Stimulated activated naive CD8-positive, alpha-beta T cell treated with anti-CD3 and anti-CD28 coated beads, Interleukin-15, amount 100 ng/mL, for 72 hours (primary cell): ENCODE data around the gene PCBD1.
"Not testable (repeated sequence)": the region's sequence is repeated elsewhere in the genome, so short reads cannot be mapped to it uniquely, and the experiment has no call there.

Source experiments
- ATAC-seq: fragments of 150-1000 bp; cut with Tn5 transposase; 2 replicates; pipeline ENCODE4 v1.10.0; 2021; ENCODE audit warnings: mild to moderate bottlenecking, moderate library complexity
- DNase-seq, 2 donors: peaks; one replicate each; pipeline ENCODE4 v3.0.0; 2021 to 2022
- H3K27ac Mint-ChIP-seq, 2 donors: one replicate each; pipeline ENCODE4 v1.8.0; 2022; ENCODE audit warnings: mild to moderate bottlenecking in 2 of 2, mixed read lengths in 2 of 2, moderate library complexity in 2 of 2
- H3K27me3 Mint-ChIP-seq: one replicate; pipeline ENCODE4 v1.8.0; 2022; ENCODE audit warnings: mixed read lengths
- H3K4me1 Mint-ChIP-seq: one replicate; pipeline ENCODE4 v1.8.0; 2022; ENCODE audit warnings: mild to moderate bottlenecking, mixed read lengths
- H3K4me3 Mint-ChIP-seq, 2 donors: one replicate each; pipeline ENCODE4 v1.8.0; 2022; ENCODE audit warnings: mild to moderate bottlenecking in 2 of 2, mixed read lengths in 2 of 2, moderate library complexity in 1 of 2
- H3K9me3 Mint-ChIP-seq, 2 donors: one replicate each; pipeline ENCODE4 v1.8.0; 2022; ENCODE audit warnings: mixed read lengths in 2 of 2

The PCBD1 gene

DNA sequence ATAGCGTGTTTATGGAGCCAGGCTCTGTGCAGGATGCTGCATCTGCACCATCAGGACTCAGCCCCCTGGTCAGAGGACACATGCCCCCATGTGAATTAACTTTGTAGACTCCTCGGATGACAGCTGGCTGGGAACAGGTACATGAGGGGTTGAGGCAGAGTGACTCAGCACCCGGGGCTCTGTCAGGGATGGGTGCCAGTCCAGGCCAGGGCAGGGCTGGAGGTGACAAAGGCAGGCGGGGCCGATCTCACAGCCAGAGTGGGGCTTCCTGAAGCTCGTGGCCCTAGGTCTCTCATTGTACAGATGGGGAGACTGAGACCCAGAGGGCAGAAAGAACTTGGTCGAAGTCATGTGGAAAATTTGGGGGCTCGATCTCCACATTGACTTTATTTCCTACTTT, 35.3 kb upstream of the PCBD1 start:
- H3K27me3 Mint-ChIP-seq = peaks cover 24% of the 10 kb centered on the region
- DNase-seq = no peak

GRCh38 chr10:70921285-70921684, 32.9 kb upstream of the PCBD1 start:
- DNase-seq = no peak
- Mint-ChIP-seq H3K4me1 (peaks cover 14% of the 10 kb centered on the region), H3K4me3 (no peak overlapping the region), H3K9me3 (no peaks in the 10 kb centered on the region), H3K27ac (no peak overlapping the region), H3K27me3 (peaks cover 24% of the 10 kb centered on the region)
- no peak for ATAC-seq

More for the DNA sequence above, 35.3 kb upstream of the PCBD1 start:
- Mint-ChIP-seq H3K9me3 (no peaks in the 10 kb centered on the region), H3K27ac (peak overlapping the region; percentile 0 to 29), H3K4me3 (no peak overlapping the region), H3K4me1 (peaks cover 14% of the 10 kb centered on the region)
- no peak for ATAC-seq

DNA sequence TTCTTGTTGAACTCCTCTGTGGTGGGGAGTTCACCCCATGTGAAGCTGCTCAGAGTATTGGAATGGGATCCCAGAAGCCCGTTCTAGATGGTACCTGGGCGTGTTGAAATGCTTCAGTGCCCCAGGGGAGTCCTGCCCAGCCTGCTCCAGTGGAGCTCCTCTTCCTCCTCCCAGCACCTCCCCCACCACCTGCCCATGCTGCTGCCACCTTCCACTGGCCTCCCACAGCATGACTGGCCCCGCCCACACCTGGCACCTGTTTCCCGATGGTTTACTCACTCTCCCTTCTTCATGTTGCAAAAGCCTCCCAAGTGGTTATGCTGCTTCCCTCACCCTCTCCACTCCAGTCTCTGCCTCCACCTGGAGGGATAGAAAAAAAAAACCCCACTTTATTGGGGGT, 32.2 kb upstream of the PCBD1 start:
- Mint-ChIP-seq H3K27me3 (peaks cover 24% of the 10 kb centered on the region), H3K4me1 (peaks cover 12% of the 10 kb centered on the region), H3K9me3 (no peaks in the 10 kb centered on the region), H3K27ac (no peak overlapping the region), H3K4me3 (no peak overlapping the region)
- DNase-seq = no peak
- no peak for ATAC-seq

DNA sequence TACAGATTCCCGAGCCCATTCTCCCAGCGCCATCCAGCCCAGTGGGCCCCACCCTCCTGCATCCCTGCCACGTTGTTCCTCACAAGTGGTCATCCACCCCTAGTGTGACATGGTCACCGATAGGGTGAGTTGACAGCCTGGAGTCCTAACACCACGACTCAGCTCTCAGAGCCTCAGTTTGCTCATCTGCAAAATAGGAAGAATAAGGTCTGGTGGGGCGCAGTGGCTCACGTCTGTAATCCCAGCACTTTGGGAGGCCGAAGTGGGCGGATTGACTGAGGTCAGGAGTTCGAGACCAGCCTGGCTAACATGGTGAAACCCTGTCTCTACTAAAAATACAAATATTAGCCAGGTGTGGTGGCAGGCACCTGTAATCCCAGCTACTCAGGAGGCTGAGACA, 31.5 kb upstream of the PCBD1 start:
- not testable (repeated sequence) for H3K4me3 Mint-ChIP-seq, H3K9me3 Mint-ChIP-seq, H3K4me1 Mint-ChIP-seq, ATAC-seq, DNase-seq, H3K27ac Mint-ChIP-seq
- peaks cover 24% of the 10 kb centered on the region for H3K27me3 Mint-ChIP-seq

GRCh38 chr10:70918851-70919530, 30.6 kb upstream of the PCBD1 start:
- H3K27ac Mint-ChIP-seq = peak overlapping the region in 1 of 2 donors; percentile 97
- H3K4me3 Mint-ChIP-seq = no peak overlapping the region
- DNase-seq = no peak
- no peaks in the 10 kb centered on the region for H3K9me3 Mint-ChIP-seq
- H3K4me1 Mint-ChIP-seq = peaks cover 6% of the 10 kb centered on the region
- H3K27me3 Mint-ChIP-seq = peaks cover 31% of the 10 kb centered on the region
- ATAC-seq = peak; percentile 26

GRCh38 chr10:70917635-70918034, 29.3 kb upstream of the PCBD1 start:
- DNase-seq = no peak
- ATAC-seq = no peak
- H3K4me1 Mint-ChIP-seq = peaks cover 6% of the 10 kb centered on the region
- H3K4me3 Mint-ChIP-seq = no peak overlapping the region
- peaks cover 24% of the 10 kb centered on the region for H3K27me3 Mint-ChIP-seq
- H3K27ac Mint-ChIP-seq = no peak overlapping the region
- no peaks in the 10 kb centered on the region for H3K9me3 Mint-ChIP-seq

GRCh38 chr10:70917226-70917625, 28.9 kb upstream of the PCBD1 start:
- no peak overlapping the region for H3K4me3 Mint-ChIP-seq
- DNase-seq = no peak
- H3K4me1 Mint-ChIP-seq = peaks cover 6% of the 10 kb centered on the region
- peaks cover 24% of the 10 kb centered on the region for H3K27me3 Mint-ChIP-seq
- no peak for ATAC-seq
- H3K27ac Mint-ChIP-seq = no peak overlapping the region
- peaks cover 0 to 2% of the 10 kb centered on the region in 2 donors for H3K9me3 Mint-ChIP-seq

- ATAC-seq = no peak
- H3K27ac Mint-ChIP-seq = no peak overlapping the region
- peaks cover 0 to 6% of the 10 kb centered on the region in 2 donors for H3K9me3 Mint-ChIP-seq
- H3K4me1 Mint-ChIP-seq = peaks cover 6% of the 10 kb centered on the region
- H3K27me3 Mint-ChIP-seq = peaks cover 24% of the 10 kb centered on the region
- DNase-seq = no peak
- no peak overlapping the region for H3K4me3 Mint-ChIP-seq
These were observed 27.9 kb upstream of the PCBD1 start for GRCh38 chr10:70916241-70916640.

- ATAC-seq = no peak
These were observed 27.4 kb upstream of the PCBD1 start for GRCh38 chr10:70915806-70916205.

GRCh38 chr10:70915206-70915605, 26.8 kb upstream of the PCBD1 start:
- Mint-ChIP-seq H3K4me1 (peaks cover 6% of the 10 kb centered on the region), H3K27ac (no peak overlapping the region), H3K4me3 (no peak overlapping the region), H3K9me3 (peaks cover 0 to 6% of the 10 kb centered on the region in 2 donors), H3K27me3 (peaks cover 14% of the 10 kb centered on the region)
- ATAC-seq (no peak), DNase-seq (no peak)

More at GRCh38 chr10:70915806-70916205, 27.4 kb upstream of the PCBD1 start:
- H3K4me3 Mint-ChIP-seq = no peak overlapping the region
- H3K4me1 Mint-ChIP-seq = peaks cover 6% of the 10 kb centered on the region
- H3K27ac Mint-ChIP-seq = peak overlapping the region in 1 of 2 donors; percentile 29
- H3K9me3 Mint-ChIP-seq = peaks cover 0 to 6% of the 10 kb centered on the region in 2 donors
- peaks cover 20% of the 10 kb centered on the region for H3K27me3 Mint-ChIP-seq
- no peak for DNase-seq

GRCh38 chr10:70914316-70914864, 26.0 kb upstream of the PCBD1 start:
- no peak for DNase-seq
- H3K27ac Mint-ChIP-seq = no peak overlapping the region
- H3K4me1 Mint-ChIP-seq = peaks cover 3% of the 10 kb centered on the region
- peaks cover 9% of the 10 kb centered on the region for H3K27me3 Mint-ChIP-seq
- no peak for ATAC-seq
- no peak overlapping the region for H3K4me3 Mint-ChIP-seq
- peaks cover 0 to 6% of the 10 kb centered on the region in 2 donors for H3K9me3 Mint-ChIP-seq

DNA sequence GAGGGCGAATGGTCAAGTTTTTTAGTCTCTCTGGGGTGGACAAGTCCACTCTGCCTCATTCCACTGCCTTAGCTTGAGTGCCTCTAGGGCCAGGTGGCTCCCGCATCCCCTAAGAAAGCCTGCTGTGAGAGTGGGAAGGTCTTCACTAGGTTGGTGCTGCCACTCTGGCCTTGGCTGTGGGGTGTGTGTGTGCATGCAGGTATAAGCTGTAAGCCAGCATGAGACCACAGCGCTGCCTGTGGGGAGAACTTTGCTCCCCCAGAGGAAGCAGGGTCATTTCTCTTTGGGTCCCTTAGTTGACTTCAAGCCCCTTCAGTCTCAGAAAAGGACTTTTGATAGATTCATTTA, 25.5 kb upstream of the PCBD1 start:
- H3K27ac Mint-ChIP-seq = no peak overlapping the region
- no peak for DNase-seq

DNA sequence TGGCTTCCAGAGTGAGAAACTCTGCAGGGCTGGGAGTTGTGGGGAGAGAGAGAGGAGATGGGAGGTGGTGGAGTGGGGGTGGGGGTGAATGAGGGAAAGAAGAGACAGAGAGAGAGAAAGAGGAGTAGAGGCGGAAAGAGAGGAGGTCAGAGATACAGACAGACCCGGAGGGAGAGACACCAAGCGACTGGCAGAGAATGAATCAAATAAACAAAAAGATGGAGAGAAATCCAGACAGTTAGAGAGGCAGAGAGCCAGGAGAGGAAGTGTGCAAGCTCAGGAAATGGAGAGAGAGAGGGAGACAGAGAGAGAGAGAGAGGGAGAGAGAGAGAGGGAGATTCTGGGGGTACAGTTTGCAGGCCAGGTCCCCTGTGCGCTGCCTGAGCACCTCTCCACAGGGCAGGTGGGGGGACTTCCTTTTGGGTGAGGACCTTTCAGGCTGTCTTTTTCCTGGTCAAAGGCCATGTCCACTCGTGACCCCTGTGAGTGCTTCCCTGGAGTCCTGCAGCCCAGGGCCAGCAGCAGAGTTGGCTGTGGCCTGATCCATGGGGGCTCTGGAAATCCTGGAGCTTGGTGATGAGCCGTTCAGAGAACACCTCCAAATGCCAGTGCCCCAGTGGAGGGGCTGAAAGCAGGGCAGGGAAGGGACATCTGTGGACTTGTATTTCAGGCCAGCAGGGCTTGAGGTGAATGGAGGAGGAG, 25.0 kb upstream of the PCBD1 start:
- DNase-seq = no peak
- no peak for ATAC-seq
- peaks cover 0 to 6% of the 10 kb centered on the region in 2 donors for H3K9me3 Mint-ChIP-seq
- H3K27me3 Mint-ChIP-seq = peaks cover 7% of the 10 kb centered on the region
- H3K4me3 Mint-ChIP-seq = no peak overlapping the region
- no peak overlapping the region for H3K27ac Mint-ChIP-seq
- H3K4me1 Mint-ChIP-seq = no peaks in the 10 kb centered on the region

More for the DNA sequence above, 25.5 kb upstream of the PCBD1 start:
- peaks cover 0 to 6% of the 10 kb centered on the region in 2 donors for H3K9me3 Mint-ChIP-seq
- no peak for ATAC-seq
- no peak overlapping the region for H3K4me3 Mint-ChIP-seq
- H3K4me1 Mint-ChIP-seq = no peaks in the 10 kb centered on the region
- H3K27me3 Mint-ChIP-seq = peaks cover 7% of the 10 kb centered on the region

- Mint-ChIP-seq H3K27me3 (peaks cover 7% of the 10 kb centered on the region), H3K27ac (peak overlapping the region in 1 of 2 donors; percentile 94), H3K9me3 (peaks cover 0 to 6% of the 10 kb centered on the region in 2 donors)
These were observed 24.2 kb upstream of the PCBD1 start for GRCh38 chr10:70912556-70912955.

GRCh38 chr10:70911386-70911785, 23.0 kb upstream of the PCBD1 start:
- Mint-ChIP-seq H3K4me1 (no peaks in the 10 kb centered on the region), H3K27ac (no peak overlapping the region), H3K4me3 (no peak overlapping the region), H3K27me3 (peaks cover 7% of the 10 kb centered on the region), H3K9me3 (peaks cover 0 to 6% of the 10 kb centered on the region in 2 donors)
- ATAC-seq = no peak
- no peak for DNase-seq

More at GRCh38 chr10:70912556-70912955, 24.2 kb upstream of the PCBD1 start:
- DNase-seq (no peak), ATAC-seq (no peak)
- Mint-ChIP-seq H3K4me3 (no peak overlapping the region), H3K4me1 (no peaks in the 10 kb centered on the region)
